ENCODE data around the gene TSPAN11.

DNA sequence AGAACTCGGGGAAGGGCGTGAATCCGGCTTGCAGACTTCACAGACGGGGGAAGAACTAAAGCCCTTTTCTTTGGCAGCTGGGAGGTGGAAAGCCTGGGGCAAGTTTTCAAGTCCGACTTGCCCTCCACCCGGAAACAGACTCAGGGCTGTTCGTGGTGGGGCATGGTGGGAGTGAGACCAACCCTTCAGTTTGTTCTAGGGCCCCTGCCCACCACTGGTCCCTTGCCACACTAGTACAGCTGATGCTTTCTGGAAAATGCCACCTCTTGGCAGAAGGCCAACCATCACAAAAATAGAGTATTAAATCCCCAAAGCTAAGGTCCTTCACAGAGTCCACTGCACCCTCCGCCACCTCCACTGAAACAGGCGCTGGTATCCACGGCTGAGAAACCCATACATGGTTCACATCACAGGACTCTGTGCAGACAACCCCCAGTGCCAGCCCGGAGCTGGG is 96.8 kb downstream of the TSPAN11 start:
- TF ChIP-seq POLR2AphosphoS5 (IDR thresholded peaks at IDR 0.05): no peak
- no peak for TF ChIP-seq POLR2A (IDR thresholded peaks at IDR 0.05)
- TF ChIP-seq, protein P1, sequence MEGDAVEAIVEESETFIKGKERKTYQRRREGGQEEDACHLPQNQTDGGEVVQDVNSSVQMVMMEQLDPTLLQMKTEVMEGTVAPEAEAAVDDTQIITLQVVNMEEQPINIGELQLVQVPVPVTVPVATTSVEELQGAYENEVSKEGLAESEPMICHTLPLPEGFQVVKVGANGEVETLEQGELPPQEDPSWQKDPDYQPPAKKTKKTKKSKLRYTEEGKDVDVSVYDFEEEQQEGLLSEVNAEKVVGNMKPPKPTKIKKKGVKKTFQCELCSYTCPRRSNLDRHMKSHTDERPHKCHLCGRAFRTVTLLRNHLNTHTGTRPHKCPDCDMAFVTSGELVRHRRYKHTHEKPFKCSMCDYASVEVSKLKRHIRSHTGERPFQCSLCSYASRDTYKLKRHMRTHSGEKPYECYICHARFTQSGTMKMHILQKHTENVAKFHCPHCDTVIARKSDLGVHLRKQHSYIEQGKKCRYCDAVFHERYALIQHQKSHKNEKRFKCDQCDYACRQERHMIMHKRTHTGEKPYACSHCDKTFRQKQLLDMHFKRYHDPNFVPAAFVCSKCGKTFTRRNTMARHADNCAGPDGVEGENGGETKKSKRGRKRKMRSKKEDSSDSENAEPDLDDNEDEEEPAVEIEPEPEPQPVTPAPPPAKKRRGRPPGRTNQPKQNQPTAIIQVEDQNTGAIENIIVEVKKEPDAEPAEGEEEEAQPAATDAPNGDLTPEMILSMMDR (IDR thresholded peaks at IDR 0.05): no peak
- TF ChIP-seq EP300 (IDR thresholded peaks at IDR 0.05; ENCODE audit: low read depth): no peak
